NCI-H510A treated with DMSO at 0.1 percent for 48 hours (cell line): Measurements from ENCODE around the gene NHSL2.

Source experiments
- DNase-seq: peaks from one replicate; lab custom pipeline; 2025; lab: John Stamatoyannopoulos, UW

NHSL2 gene

GRCh38 chrX:72181178-72182125 lies 270.8 kb downstream of the NHSL2 start, which contains the start of gene PIN4:
Gene PIN4, plus strand, starts transcription at chrX:72181757. Its CDS starts 29 bp downstream, at chrX:72181786.
- peak; percentile 89 for DNase-seq

DNA sequence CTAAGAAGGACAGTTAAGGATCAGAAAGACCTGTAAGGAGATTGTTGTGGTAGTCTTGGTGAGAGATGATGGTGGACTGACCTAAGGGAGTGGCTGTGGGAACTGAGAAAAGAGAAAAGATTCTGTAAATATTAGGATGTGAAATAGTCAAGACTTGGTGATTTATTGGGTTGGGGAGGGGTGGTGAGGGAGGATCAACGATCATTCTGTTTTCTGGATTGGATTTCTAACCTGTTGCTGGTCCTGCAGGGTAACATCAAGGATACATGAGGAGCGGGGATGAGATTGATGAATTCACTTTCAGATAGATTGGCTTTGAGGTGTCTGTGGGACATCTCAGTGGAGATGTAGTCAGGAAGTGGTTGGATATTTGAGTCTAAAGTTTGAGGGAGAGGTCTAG lies 272.3 kb downstream of the NHSL2 start:
- DNase-seq, result no peak

- DNase-seq, result no peak
Measured at GRCh38 chrX:72201836-72202536, 291.3 kb downstream of the NHSL2 start.
